ENCODE measurements around the gene RETREG2. TPM values are rescaled to one million over a fixed set of nuclear protein-coding genes. Genes with fewer than 3 reads are reported as not detected.

Gene RETREG2
- total and polyA plus RNA-seq, 2 of the 8 experiments (the other 6 are each of a cell fraction or from before 2014, with no cell fraction given), result 51.3 to 67.4 TPM

DNA sequence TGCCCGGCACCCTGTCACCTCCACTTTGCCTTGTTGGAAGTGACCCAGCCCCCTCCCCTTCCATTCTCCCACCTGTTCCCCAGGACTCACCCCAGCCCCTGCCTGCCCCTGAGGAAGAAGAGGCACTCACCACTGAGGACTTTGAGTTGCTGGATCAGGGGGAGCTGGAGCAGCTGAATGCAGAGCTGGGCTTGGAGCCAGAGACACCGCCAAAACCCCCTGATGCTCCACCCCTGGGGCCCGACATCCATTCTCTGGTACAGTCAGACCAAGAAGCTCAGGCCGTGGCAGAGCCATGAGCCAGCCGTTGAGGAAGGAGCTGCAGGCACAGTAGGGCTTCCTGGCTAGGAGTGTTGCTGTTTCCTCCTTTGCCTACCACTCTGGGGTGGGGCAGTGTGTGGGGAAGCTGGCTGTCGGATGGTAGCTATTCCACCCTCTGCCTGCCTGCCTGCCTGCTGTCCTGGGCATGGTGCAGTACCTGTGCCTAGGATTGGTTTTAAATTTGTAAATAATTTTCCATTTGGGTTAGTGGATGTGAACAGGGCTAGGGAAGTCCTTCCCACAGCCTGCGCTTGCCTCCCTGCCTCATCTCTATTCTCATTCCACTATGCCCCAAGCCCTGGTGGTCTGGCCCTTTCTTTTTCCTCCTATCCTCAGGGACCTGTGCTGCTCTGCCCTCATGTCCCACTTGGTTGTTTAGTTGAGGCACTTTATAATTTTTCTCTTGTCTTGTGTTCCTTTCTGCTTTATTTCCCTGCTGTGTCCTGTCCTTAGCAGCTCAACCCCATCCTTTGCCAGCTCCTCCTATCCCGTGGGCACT, 4.5 kb downstream of the RETREG2 start:
- Histone ChIP-seq H2BK120ac (replicated peaks; ENCODE audit: low read depth, low read length) (no peak overlapping the region), H3K36me3 (ENCODE audit: control insufficient read depth in 2 of 4, insufficient read depth in 4 of 4, low read length in 3 of 4) (peaks cover 6 to 37% (median 22%) of the 10 kb centered on the region in 4 experiments; a peak in 6 of 8 replicates), H3K27ac (ENCODE audit: low read depth, low read length) (no peak overlapping the region), H3K79me1 (ENCODE audit: low read depth, low read length) (peaks cover 6% of the 10 kb centered on the region), H2BK5ac (ENCODE audit: low read depth, low read length) (no peak overlapping the region), H4K5ac (ENCODE audit: insufficient read length, low read depth, low read length) (no peak overlapping the region), H3K79me2 (ENCODE audit: control insufficient read depth in 1 of 2, insufficient read depth in 2 of 2, low read length in 2 of 2) (peaks cover 0 to 8% of the 10 kb centered on the region in 2 experiments; a peak in 1 of 4 replicates), H3K56ac (replicated peaks; ENCODE audit: insufficient read length, low read depth, low read length) (no peak overlapping the region), H2BK12ac (ENCODE audit: low read depth, low read length) (no peak overlapping the region), H4K91ac (replicated peaks; ENCODE audit: insufficient read length, low read length) (no peak overlapping the region), H3K18ac (ENCODE audit: extremely low read depth, low read length) (no peak overlapping the region), H4K20me1 (replicated peaks in 1 of 2; ENCODE audit: control insufficient read depth in 1 of 2, insufficient read depth in 2 of 2, low read length in 2 of 2) (peaks cover 0 to 4% of the 10 kb centered on the region in 2 experiments), H2BK15ac (ENCODE audit: low read length) (no peak overlapping the region), H3K9me3 (ENCODE audit: insufficient read depth in 2 of 2, low read depth in 1 of 2, low read length in 1 of 2) (no peaks in the 10 kb centered on the region), H3K14ac (ENCODE audit: insufficient read length) (no peak overlapping the region), H3K4ac (replicated peaks; ENCODE audit: insufficient read length, low read depth, low read length) (no peak overlapping the region), H3K27me3 (replicated peaks in 1 of 4; ENCODE audit: control insufficient read depth in 3 of 4, extremely low read depth in 1 of 4, insufficient read depth in 3 of 4, low read length in 3 of 4) (no peaks in the 10 kb centered on the region), H2AK5ac (ENCODE audit: low read depth, low read length) (no peak overlapping the region), H3K23ac (ENCODE audit: insufficient read length) (no peak overlapping the region), H3K23me2 (ENCODE audit: low read depth, low read length) (peaks cover 7% of the 10 kb centered on the region; the same call in 1 of the 2 replicates), H2BK20ac (ENCODE audit: low read length) (no peak overlapping the region), H2AFZ (ENCODE audit: low read length) (no peak overlapping the region), H3K4me1 (replicated peaks in 1 of 4; ENCODE audit: control insufficient read depth in 3 of 4, insufficient read depth in 4 of 4, low read length in 3 of 4) (peaks cover 0 to 6% (median 4%) of the 10 kb centered on the region in 4 experiments; a peak in 6 of 7 replicates), H4K8ac (ENCODE audit: extremely low read depth, insufficient read depth, low read length) (no peak overlapping the region), H3K9ac (replicated peaks in 1 of 4; ENCODE audit: extremely low read depth in 1 of 4, low read depth in 3 of 4, low read length in 3 of 4) (no peak overlapping the region), H3K4me3 (ENCODE audit: extremely low read depth in 1 of 4, insufficient read depth in 2 of 4, low read depth in 3 of 4, low read length in 4 of 4) (no peak overlapping the region), H3K4me2 (ENCODE audit: insufficient read depth in 1 of 2, low read depth in 2 of 2, low read length in 2 of 2) (no peak overlapping the region)
- POLR2A ChIA-PET (ENCODE audit: partially characterized antibody), result interaction anchor here (1.0 to 2.8 kb wide), 5 partner anchors 11 to 67 kb away, joined by 3 to 11 read pairs (median 5); partner anchors contain the start of genes ABCB6 and ANKZF1
- CTCF ChIA-PET (ENCODE audit: partially characterized antibody), result interaction anchor here (0.5 to 3.9 kb wide), 7 partner anchors 10 to 456 kb away, joined by 3 to 18 read pairs (median 3); no protein-coding TSS in a partner anchor
- DNase-seq (ENCODE audit: low read depth in 1 of 2, low spot score in 2 of 2) (no peak), FAIRE-seq (no peak)
- WGBS, 2 experiments (ENCODE audit: extremely low coverage in 1 of 2, insufficient coverage in 1 of 2, insufficient read length in 1 of 2, insufficient replicate concordance in 2 of 2, low coverage in 1 of 2, low lambda C conversion rate in 2 of 2, missing lambda C conversion rate in 1 of 2), result 84% methylated on average over 8 of the region's 8 CpGs; no CpG with 5 or more reads in 1 of the 2 experiments
- no peak for TF ChIP-seq SRF (IDR thresholded peaks at IDR 0.05; ENCODE audit: low read depth, low read length)

Measured in H1 (cell line).